ENCODE results near the gene RPS18. TPM values are rescaled to one million over a fixed set of nuclear protein-coding genes. Genes with fewer than 3 reads are reported as not detected.

Gene RPS18
- total RNA-seq, 1 experiment from 2014 or later: 3,216 TPM

DNA sequence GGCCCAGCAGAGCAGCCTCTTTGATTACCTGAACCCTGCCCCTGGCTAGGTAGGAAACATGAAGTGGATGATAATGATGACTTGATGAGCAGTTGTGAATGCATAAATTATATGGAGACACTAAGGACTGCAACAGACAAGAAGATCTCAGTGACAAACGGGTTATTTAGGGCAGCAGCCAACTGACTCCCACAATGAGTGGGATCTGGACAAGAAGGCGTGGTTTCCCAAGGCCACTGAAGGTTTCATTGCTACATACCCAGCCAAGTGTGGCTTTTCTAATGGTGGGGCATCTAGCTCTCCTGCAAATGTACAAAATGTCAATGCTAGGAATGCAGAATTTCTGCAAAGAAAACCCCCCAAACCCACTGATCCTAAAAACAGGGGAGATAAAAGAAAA lies 34.1 kb upstream of the RPS18 start:
- Mint-ChIP-seq H3K4me3 (no peak overlapping the region), H3K9me3 (no peaks in the 10 kb centered on the region), H3K27ac (no peak overlapping the region), H3K4me1 (peaks cover 11% of the 10 kb centered on the region in 2 experiments), H3K36me3 (ENCODE audit: insufficient read depth in 1 of 3, low read depth in 3 of 3) (no peaks in the 10 kb centered on the region), H3K27me3 (ENCODE audit: low read depth) (peaks cover 78% of the 10 kb centered on the region)
- WGBS (ENCODE audit: extremely low coverage, insufficient read length, low lambda C conversion rate): no CpG with 5 or more reads among the region's 2 CpGs
- no peak for DNase-seq
- Histone ChIP-seq H2BK12ac (ENCODE audit: insufficient read length, low read depth, low read length) (no peak overlapping the region), H4K5ac (ENCODE audit: insufficient read length, low read depth, low read length) (no peak overlapping the region), H3T11ph (ENCODE audit: low read length) (no peak overlapping the region), H2BK15ac (ENCODE audit: low read depth, low read length) (no peak overlapping the region), H3K23ac (ENCODE audit: insufficient read length, low read depth, low read length) (no peak overlapping the region), H3K79me1 (ENCODE audit: insufficient read depth, low read depth, low read length, poor library complexity, severe bottlenecking) (no peaks in the 10 kb centered on the region), H2AK5ac (ENCODE audit: insufficient read length, low read length) (no peak overlapping the region), H3K23me2 (ENCODE audit: insufficient read length, low read depth, low read length, poor library complexity, severe bottlenecking) (no peaks in the 10 kb centered on the region), H4K91ac (ENCODE audit: insufficient read length, low read depth, low read length) (no peak overlapping the region), H4K20me1 (ENCODE audit: control insufficient read depth, insufficient read depth, insufficient read length) (no peaks in the 10 kb centered on the region), H3K18ac (ENCODE audit: insufficient read length, low read depth, low read length) (no peak overlapping the region), H2AFZ (ENCODE audit: low read length) (no peak overlapping the region), H4K8ac (replicated peaks; ENCODE audit: insufficient read length, low read depth, low read length) (no peak overlapping the region), H3K79me2 (ENCODE audit: insufficient read depth, low read length) (no peaks in the 10 kb centered on the region), H3K4ac (ENCODE audit: low read depth, low read length) (no peak overlapping the region), H3K27me3 (ENCODE audit: insufficient read depth, low read length) (no peaks in the 10 kb centered on the region), H3K27ac (ENCODE audit: insufficient read length, low read depth, low read length) (no peak overlapping the region), H3K14ac (ENCODE audit: insufficient read depth, low read length) (no peak overlapping the region), H2BK5ac (ENCODE audit: insufficient read length, low read length) (no peak overlapping the region), H3K9me3 (ENCODE audit: control insufficient read depth, low read depth, low read length) (no peaks in the 10 kb centered on the region), H3K9ac (ENCODE audit: extremely low read depth, insufficient read length, low read length) (no peak overlapping the region), H3K4me2 (ENCODE audit: insufficient read depth, insufficient read length, low read length) (no peak overlapping the region), H3K56ac (ENCODE audit: insufficient read length, low read depth, low read length) (no peak overlapping the region), H3K4me1 (ENCODE audit: insufficient read depth, low read length) (peaks cover 3% of the 10 kb centered on the region; the same call in 1 of the 2 replicates), H2BK20ac (ENCODE audit: low read depth, low read length, poor library complexity, severe bottlenecking) (no peak overlapping the region), H2BK120ac (ENCODE audit: low read depth, low read length, poor library complexity, severe bottlenecking) (no peak overlapping the region)
- TF ChIP-seq, protein P1, sequence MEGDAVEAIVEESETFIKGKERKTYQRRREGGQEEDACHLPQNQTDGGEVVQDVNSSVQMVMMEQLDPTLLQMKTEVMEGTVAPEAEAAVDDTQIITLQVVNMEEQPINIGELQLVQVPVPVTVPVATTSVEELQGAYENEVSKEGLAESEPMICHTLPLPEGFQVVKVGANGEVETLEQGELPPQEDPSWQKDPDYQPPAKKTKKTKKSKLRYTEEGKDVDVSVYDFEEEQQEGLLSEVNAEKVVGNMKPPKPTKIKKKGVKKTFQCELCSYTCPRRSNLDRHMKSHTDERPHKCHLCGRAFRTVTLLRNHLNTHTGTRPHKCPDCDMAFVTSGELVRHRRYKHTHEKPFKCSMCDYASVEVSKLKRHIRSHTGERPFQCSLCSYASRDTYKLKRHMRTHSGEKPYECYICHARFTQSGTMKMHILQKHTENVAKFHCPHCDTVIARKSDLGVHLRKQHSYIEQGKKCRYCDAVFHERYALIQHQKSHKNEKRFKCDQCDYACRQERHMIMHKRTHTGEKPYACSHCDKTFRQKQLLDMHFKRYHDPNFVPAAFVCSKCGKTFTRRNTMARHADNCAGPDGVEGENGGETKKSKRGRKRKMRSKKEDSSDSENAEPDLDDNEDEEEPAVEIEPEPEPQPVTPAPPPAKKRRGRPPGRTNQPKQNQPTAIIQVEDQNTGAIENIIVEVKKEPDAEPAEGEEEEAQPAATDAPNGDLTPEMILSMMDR (conservative IDR thresholded peaks at IDR 0.05): no peak

Measured in H9 (cell line).